GM19043 (cell line): ENCODE measurements around the gene PPP1R16B.

Experiments
- ATAC-seq: cut with Tn5 transposase; IDR thresholded peaks from one replicate; pipeline ENCODE4 v1.9.1; 2021; ENCODE audit warnings: low read depth; ENCODE audit not compliant: unreplicated experiment

Gene PPP1R16B

GRCh38 chr20:38825571-38825900 is 20.0 kb downstream of the PPP1R16B start:
- no peak for ATAC-seq

GRCh38 chr20:38825901-38826625 is 20.6 kb downstream of the PPP1R16B start:
- ATAC-seq = no peak

DNA sequence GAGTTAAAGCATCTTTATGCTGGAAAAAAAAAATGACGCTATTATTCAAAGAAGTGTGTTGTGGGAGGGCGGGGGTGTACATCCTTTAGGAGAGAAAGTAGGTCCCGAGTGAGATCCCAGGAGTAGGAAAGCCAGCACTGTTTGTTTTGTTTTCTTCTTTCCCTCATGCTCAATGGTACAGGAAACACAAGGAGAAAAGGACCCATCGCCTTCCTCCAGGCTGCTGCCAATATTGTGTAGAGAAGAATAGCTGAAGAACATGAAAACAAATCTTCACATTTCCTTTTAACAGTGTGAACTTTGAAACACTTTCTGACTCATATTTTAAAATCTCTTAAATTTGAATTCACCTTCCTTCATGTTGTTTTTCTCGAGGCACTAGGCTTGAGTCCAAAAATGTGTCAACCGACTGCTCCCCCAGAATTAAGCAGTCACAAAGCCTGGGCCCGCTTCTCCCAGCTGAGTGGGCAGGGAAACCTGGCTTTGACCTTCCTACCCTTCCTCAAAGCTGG is 22.3 kb downstream of the PPP1R16B start:
- ATAC-seq = no peak

- ATAC-seq = no peak
Observed at GRCh38 chr20:38828514-38829295, 23.2 kb downstream of the PPP1R16B start.

- no peak for ATAC-seq
Observed at GRCh38 chr20:38829296-38829875, 23.9 kb downstream of the PPP1R16B start.

DNA sequence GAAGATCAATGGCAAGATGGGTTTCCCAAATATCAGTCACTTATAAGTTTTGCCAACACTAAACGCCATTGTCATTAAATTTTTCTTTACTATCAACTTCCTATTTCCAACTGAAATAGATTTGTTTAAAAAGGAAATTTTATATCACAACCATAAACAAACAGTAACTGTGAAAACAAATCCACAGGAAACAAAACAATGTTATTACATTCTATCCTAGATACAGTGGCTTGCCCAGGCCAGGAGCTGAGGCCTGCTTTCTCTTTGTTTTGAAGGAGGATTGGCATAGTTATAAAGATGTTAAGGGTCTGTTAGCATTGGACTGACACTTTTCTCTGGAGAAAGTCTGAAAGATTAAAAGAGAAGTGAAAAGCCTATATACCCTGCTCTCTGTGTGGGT is 24.9 kb downstream of the PPP1R16B start:
- no peak for ATAC-seq

- ATAC-seq = no peak
Observed at GRCh38 chr20:38831049-38831691, 25.7 kb downstream of the PPP1R16B start.

DNA sequence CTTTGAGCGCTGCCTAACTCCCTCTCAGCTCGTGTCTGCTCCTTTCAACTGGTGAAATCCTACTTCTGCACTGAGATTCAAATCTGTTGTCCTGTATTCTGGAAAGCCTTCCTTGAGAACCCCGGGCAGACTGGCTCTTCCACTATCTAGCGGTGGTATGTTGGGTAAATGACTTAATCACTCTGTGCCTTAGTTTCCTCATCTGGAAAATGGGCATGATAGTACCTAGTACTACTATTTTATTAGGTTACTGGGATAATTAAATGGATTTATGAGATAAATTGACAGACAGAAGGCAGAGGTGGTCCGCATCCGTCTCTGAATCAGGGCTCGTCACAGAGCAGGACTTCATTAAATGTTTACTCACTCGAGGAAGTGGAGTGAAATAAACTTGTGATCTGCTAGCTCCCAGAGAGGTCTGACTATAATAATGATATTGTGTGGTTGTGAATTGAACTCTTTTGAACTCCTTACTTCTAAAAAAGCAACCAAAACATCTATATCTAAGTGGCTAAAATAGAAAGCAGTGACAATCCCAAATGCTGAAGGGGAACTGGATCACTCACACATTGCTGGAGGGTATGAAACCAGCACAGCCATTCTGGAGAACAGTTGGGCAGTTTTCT is 26.6 kb downstream of the PPP1R16B start:
- no peak for ATAC-seq

DNA sequence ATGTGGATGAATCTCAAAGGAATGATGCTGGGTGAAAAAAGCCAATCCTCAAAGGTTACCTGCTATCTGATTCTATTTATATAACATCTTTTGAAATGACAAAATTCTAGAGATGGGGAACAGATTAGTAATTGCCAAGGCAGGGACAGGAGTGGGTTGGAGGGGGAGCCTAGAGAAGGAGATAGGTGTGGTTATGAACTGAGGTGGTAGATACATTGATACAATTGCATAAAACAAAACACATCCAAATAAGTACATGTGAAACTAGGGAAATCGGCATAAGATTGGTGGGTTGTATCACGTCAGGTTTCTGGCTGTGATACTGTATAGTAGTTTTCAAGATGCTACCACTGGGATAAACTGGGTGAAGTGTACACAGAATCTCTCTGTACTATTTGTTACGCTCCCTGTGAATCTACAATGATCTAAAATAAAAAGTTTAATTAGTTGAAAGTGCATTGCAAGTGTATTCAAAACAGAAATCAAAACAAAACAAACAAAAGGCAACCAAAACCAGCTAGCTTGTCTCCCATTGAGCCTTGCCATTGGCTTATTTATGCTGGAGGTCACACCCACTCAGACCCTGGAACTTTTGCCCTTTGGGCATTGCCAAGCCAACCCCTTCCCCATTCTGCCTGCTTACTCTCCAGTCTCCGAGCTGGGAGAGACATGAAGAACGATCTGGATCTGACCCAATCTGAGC is 27.8 kb downstream of the PPP1R16B start:
- no peak for ATAC-seq

- ATAC-seq = no peak
Observed at GRCh38 chr20:38833857-38834164, 28.3 kb downstream of the PPP1R16B start.

DNA sequence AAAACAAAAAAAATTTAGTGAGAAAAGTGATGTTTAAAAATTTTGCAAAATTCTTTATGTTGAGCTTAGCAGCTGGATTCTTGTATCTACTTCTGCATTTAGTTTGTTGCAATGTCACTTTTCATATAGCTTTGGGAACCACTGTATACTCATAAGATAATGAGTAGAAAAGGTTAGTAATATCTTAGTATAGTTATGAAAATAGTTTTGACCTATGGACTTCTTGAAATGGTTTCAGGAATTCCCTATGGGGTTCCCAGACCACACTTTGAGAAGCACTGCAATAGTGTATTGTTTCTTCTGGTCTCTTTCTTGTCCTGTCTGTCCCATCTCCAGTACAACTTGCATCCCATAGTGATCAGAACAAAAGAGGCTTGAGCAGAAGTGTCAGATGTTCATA is 29.4 kb downstream of the PPP1R16B start:
- no peak for ATAC-seq

- no peak for ATAC-seq
Observed at GRCh38 chr20:38835792-38836191, 30.3 kb downstream of the PPP1R16B start.

DNA sequence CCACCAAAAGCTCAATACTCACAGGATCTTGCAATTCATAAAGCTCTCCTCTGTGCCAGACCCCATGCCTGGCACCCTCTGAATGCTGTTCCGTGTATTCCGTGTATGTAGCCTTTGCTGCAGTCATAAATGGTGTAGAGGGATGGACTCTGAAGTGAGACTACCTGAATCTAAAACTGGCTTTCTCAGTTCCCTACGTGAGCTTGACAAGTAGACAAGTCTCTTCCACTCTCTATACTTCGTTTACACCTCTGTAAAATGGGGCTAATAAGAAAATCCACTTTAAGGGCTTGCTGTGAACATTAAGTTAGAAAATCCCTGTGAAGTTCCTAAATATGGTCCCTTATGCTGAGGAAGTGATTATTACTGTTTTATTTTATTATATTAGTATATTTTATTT is 31.5 kb downstream of the PPP1R16B start:
- peak; percentile 51 for ATAC-seq

GRCh38 chr20:38838326-38838725 is 32.8 kb downstream of the PPP1R16B start:
- no peak for ATAC-seq

DNA sequence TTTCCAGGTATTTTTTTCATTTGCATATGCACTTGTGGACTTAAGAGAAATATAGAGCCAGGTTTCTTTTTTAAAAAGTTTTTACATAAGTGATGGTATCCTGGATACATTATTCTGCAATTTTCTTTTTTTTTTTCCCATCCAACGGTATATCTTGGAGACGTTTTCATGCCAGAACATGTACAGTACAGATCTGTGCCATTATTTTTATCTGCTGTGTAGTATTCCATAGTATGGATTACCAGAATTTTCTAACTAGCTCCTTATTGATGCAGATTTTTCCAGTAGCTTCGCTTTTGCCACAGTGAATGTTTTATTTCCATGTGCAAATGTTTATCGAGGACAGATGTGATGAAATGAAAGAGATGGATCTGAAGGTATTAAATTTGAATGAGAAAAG is 34.1 kb downstream of the PPP1R16B start:
- no peak for ATAC-seq

DNA sequence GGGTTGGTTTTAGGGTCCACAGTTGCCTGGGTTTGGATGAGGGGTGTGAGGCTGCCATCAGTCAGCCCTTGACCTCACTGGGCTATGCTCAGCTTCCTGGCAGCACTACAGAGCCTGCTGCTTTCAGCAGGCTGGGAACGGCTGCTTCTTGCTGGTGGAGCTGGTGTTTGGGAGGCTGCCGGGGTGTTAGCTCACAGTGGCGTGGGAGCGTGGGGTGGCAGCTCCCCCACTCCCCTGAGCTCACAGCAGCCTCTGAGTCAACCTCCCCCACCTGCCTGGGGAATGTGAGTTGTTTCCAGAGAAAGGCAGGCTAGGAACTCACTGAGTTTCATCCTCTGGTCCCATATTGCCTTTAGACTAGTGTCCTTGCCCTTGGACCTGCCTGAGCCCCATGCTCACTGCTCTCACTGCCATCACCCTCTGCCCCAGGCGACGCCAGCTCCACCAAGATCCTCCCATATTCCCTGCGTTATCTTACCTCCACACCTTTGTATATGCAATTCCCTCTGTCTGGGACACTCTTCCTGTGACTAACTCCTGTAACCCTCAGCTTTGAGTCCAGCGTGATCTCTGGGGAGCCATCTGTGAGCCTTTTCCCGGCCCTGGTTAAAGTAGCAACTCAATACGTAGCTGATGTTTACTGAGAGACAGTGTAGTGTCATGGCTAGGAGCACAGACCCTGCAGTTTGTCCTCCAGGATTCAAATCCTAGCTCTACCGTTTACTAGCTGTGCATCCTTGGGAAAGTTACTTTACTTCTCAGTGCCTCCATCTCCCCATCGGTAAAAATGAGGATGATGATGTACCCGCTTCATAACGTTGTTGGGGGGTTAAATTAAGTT is 34.8 kb downstream of the PPP1R16B start:
- ATAC-seq = no peak

DNA sequence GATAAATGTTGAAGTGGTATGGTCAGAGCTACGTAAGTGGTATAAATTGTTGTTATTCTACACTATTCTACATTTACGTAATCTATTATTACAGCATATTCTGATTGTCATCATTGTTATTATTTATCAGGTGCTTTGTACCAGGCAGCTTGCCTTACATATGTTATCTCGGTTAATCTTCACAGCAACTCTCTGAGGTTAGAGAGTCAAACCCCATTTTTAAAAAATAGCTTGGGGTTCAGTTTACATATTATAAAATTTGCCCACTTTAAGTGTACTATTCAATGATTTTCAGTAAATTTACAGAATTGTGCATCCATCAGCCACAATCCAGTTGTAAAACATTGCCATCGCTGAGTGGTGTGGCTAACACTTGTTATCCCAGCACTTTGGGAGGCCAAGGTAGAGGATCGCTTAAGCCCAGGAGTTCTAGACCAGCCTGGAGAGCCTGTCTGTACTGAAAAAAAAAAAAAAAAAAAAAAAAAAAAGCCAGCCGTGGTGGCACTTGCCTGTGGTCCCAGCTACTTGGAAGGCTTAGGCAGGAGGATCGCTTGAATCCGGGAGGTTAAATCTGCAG is 35.5 kb downstream of the PPP1R16B start:
- no peak for ATAC-seq

- ATAC-seq = no peak
Observed at GRCh38 chr20:38841570-38841969, 36.1 kb downstream of the PPP1R16B start.

DNA sequence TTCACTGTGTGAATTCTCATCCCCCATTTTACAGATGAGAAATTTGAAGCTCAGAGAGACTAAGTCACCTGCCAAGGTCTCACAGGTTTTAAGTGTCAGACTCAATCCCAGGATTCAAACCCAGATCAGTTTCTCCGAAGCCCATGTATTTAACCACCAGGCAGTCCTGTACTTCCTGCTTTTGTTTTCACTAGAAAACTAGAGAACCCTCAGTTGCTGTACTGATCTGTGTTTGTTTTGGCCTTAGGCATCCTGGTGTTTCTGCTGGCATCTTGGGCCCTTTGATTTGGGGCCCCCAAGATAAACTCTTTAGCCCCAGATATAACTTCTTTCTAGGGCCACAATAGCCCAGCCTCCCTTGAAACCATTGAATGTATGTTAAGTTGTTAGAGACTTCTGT is 36.5 kb downstream of the PPP1R16B start:
- peak; percentile 37 for ATAC-seq
